Right ventricle myocardium superior (tissue), 1 donor: ENCODE measurements around the gene NRL. TPM values are rescaled to one million over a fixed set of nuclear protein-coding genes. Genes with fewer than 3 reads are reported as not detected.

Experiments used
- ATAC-seq: fragments of 200-7000 bp; cut with Tn5 transposase; one replicate; pipeline ENCODE4 v1.9.1; 2020; ENCODE audit warnings: mild to moderate bottlenecking; ENCODE audit not compliant: poor library complexity
- DNase-seq: peaks from one replicate; pipeline ENCODE4 v3.0.0-alpha.2; 2020
- intact Hi-C: fragments of 100-400 bp; cut with DNase I; formaldehyde crosslinking; loops from one replicate; pipeline ENCODE4 v1.11.2; 2022
- total RNA-seq: library from RNA; stranded (reverse); fragmentation: NEBNext Ultra II Directional; extraction: Animal tissue kit (Norgen Biotek cat#: 25700); gene quantifications from one replicate; pipeline ENCODE4 v1.2.1, GENCODE V29; 2021
- donor health status: DM: no; HTN: yes; CAD: no; lungs with severe emphysema.

Gene NRL
- total RNA-seq, 1 donor from 2014 or later = 0.75 TPM

DNA sequence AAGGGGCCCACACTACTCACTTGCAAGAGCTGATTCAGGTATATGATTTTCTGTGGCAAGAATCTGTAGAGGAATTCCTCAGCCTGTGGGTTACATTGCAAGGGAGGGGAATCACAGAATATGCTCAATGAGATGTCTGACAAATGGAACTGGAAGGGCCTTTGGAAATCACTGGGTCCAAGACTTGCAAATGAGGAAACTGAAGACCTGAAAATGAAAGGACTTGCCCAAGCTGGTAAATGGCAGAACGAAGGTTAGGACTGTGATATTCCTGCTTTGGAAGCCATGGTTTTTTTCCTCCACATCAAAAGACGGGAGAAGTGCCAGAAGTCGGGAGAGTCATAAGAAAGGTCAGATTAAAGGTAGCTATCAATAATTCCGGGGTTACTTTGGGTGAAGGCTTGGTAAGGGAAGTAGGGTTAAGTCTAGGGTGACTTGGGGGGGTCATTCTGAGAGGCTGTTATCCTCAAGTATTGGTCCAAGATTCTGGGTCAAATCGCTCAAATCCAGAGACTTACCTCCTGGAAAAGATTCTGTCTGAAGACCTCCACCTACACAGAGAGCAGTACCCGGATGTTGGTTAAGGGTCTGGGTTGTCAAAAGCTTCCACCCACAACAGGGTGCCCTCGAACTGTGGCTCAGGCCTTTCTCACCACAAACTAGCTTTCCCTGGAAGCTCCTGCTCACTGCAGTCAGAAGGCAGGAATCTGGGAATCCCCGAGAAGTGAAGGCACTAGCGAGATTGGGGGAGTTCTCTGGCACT, 31.1 kb upstream of the NRL start:
- no peak for DNase-seq
- intact Hi-C loops = no loop called here
- no peak for ATAC-seq

GRCh38 chr14:24145219-24145618, 30.5 kb upstream of the NRL start:
- ATAC-seq (no peak), DNase-seq (no peak)
- intact Hi-C loops = no loop called here

- intact Hi-C loops = no loop called here
- DNase-seq (no peak), ATAC-seq (no peak)
Measured at GRCh38 chr14:24144451-24144850, 29.7 kb upstream of the NRL start.

DNA sequence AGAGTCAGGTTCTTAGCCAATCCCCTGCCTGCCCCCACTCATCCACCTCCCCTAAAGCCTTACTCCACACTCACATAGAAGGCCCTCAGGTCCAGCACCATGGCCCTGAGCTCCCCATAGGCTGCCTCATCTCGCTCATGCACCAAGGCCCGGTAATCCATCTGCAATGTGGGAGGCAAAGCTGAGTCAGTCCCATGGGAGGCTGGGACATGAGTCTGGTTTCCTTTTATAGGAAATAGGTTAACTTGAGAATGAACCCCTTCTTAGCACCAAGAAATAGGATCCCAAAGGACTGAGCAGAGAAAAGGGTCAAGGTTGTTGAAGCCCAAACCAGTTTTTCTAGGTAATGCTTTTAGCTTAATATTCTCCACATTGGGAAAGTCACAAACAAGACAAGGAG, 28.8 kb upstream of the NRL start:
- ATAC-seq (no peak), DNase-seq (no peak)
- intact Hi-C loops = no loop called here

GRCh38 chr14:24141097-24141880, 26.5 kb upstream of the NRL start, which contains the start of gene EMC9:
TSS of gene EMC9 (minus strand) at chr14:24141591. CDS start at chr14:24141304, 287 bp downstream.
- ATAC-seq = peak; percentile 95
- DNase-seq = peak; percentile 100
- intact Hi-C loops = no loop called here

GRCh38 chr14:24139272-24139934, 24.7 kb upstream of the NRL start:
- no peak for ATAC-seq

DNA sequence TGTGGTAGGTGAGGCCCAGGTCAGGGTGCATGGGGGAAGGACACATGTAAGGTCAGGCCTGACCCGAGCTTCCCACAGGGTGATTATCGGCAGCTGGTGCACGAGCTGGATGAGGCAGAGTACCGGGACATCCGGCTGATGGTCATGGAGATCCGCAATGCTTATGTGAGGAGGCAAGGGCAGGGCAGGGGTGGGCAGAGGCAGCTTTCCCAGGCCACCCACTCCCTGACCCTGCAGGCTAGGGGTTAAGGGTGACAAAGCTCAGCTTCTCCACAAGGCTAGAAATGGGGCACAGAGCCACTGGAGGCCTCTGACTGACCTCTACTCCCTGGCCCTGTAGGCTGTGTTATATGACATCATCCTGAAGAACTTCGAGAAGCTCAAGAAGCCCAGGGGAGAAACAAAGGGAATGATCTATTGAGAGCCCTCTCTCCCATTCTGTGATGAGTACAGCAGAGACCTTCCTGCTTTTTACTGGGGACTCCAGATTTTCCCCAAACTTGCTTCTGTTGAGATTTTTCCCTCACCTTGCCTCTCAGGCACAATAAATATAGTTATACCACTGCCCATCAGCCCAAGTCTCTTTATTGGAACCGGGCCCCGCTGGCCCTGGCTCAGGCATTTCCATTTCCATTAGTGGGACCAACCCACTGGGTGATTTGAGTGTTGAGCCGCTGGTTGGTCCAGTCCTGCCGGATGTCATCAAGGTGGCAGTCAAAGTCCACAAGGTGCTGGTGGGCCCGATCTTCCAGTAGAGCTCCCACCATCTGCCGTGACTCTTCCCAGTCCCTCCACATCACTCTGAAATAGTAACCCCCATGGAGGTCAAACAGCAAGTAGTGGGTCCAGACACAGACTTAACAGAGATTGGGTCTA, 23.9 kb upstream of the NRL start:
- ATAC-seq = no peak
- DNase-seq = no peak
- intact Hi-C loops = no loop called here

More at GRCh38 chr14:24139272-24139934, 24.7 kb upstream of the NRL start:
- DNase-seq = no peak
- intact Hi-C loops = no loop called here

- ATAC-seq (no peak), DNase-seq (no peak)
- intact Hi-C loops = no loop called here
Measured at GRCh38 chr14:24137529-24138395, 23.0 kb upstream of the NRL start.

DNA sequence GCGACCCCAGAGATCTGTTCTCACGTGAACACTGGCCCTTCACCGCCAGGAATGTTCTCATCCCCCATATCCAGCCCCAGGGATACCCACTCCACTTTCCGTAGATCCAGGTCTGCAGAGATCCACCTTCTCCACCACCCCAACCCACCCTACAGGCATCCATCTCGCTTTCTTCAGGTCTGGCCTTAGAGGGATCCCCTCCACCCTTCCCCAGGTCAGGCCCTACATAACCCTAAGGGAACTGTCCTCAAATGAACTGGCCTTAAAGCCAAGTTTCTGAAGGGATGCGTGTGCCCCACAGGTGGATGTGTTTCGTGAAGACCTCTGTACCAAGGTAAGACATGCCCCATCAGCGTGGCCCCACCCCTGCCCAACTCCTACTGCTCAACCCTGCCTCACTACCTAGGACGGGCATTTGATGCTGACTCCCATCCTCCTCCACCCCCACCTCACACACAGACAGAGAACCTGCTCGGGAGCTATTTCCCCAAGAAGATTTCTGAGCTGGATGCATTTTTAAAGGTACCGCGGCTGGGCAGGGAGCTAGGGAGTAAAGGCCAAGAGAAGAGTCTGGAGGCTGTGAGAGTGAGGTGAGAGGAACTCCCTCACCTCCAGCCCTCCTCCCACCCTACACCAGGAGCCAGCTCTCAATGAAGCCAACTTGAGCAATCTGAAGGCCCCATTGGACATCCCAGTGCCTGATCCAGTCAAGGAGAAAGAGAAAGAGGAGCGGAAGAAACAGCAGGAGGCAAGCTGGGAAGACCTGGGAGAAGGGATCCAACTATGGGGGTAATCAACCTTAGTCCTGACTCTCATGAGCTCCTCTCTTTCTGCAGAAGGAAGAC, 22.2 kb upstream of the NRL start:
- intact Hi-C loops = no loop called here
- ATAC-seq (no peak), DNase-seq (no peak)

DNA sequence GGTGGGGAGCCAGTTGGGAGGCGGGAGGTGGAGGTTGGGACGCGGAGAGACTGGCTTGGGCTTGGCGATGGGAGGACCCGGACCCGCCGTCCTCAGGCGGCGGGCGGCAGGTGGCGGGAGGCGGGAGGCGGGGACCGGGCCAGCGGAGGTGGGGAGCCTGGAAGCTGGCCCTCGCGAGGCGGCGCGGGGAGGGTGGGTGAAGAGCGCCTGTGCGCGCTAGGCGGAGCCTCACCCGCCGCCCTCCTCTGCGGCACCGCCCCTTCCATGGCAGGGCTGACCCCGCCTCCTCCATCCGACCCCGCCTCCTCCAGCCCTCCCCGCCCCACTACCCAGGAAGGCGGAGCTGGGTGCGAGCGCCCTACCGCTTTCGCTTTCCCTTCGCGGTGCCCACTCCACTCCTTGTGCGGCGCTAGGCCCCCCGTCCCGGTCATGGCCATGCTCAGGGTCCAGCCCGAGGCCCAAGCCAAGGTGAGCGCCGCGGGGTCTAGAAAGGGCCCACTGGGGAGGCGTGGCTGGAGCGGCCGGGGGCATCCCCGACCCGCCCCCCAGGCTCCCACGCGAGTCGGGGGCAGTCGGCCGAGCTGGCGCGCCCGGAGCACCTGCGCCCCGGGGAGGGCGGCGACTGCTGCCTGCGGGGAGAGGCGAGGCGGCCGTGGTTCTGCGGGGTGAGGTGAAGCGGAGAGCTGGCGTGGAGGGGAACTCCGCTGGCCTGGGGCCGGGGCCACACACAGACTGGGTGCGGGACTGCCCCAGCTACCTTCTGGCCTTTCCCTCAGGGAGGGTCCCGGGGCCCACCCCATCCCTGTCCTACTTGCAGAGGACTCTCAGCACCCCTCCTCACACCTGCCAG, 21.3 kb upstream of the NRL start, which contains the start of gene PSME1:
Gene PSME1, plus strand, starts transcription at position 361 of the 850 bp plus-strand sequence. Its CDS starts 69 bp downstream, at position 430.
- DNase-seq (peak; percentile 96), ATAC-seq (peak; percentile 91)
- intact Hi-C loops = no loop called here

DNA sequence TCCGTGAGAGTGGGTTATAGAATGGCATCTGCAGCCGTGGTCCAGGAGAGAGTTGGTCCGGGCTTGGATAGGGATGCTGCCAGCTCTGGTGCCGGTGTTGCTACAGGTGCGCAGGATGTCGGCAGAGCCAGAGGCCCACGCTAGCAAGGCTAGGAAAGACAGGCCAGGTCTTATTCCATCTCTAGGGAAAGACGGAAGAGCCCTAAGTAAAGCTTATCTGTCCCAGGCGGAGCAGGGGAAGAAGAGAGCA, 20.8 kb upstream of the NRL start:
- no peak for DNase-seq
- intact Hi-C loops = no loop called here
- ATAC-seq = no peak

- intact Hi-C loops = no loop called here
- ATAC-seq (no peak), DNase-seq (no peak)
Measured at GRCh38 chr14:24133735-24134134, 19.0 kb upstream of the NRL start.

- DNase-seq (no peak), ATAC-seq (no peak)
- intact Hi-C loops = no loop called here
Measured at GRCh38 chr14:24132976-24133375, 18.2 kb upstream of the NRL start.

DNA sequence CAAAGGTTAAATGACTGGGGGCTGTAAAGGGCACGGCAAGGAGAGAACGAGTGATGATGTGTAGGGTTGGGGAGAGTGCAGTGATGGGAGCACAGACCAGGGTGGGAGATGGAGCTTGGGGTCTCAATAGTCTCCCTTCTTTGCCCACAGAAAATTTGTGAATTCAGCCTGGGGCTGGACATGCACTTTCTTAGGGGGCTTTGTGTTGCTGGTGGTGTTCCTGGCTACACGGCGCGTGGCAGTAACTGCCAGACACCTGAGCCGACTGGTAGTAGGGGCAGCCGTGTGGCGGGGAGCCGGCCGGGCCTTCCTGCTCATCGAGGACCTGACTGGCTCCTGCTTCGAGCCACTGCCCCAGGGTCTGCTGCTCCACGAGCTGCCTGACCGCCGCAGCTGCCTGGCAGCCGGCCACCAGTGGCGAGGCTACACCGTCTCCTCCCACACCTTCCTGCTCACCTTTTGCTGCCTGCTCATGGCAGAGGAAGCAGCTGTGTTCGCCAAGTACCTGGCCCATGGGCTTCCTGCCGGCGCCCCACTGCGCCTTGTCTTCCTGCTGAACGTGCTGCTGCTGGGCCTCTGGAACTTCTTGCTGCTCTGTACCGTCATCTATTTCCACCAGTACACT, 17.4 kb upstream of the NRL start:
- DNase-seq (peak; percentile 58), ATAC-seq (peak; percentile 3)
- intact Hi-C loops = no loop called here

DNA sequence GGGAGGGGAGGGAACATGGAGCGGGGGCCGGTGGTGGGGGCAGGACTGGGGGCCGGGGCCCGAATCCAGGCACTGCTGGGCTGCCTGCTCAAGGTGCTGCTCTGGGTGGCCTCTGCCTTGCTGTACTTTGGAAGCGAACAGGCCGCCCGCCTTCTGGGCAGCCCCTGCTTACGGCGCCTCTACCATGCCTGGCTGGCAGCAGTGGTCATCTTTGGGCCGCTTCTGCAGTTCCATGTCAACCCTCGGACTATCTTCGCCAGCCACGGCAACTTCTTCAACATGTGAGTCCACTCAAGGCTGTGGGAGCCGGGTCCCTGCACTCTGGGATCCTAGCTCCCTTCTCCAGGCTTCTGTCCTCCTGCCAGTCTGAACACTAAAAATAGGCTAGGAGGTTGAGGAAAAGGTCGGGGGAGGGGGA, 16.8 kb upstream of the NRL start:
- intact Hi-C loops = no loop called here
- DNase-seq (peak; percentile 50), ATAC-seq (peak; percentile 56)
